GM18508 (cell line): ENCODE data around the gene TBC1D20.

Experiments used
- ATAC-seq: cut with Tn5 transposase; IDR thresholded peaks from one replicate; pipeline ENCODE4 v1.9.1; 2021; ENCODE audit warnings: moderate number of reproducible peaks; ENCODE audit not compliant: insufficient read depth, unreplicated experiment

Gene TBC1D20

DNA sequence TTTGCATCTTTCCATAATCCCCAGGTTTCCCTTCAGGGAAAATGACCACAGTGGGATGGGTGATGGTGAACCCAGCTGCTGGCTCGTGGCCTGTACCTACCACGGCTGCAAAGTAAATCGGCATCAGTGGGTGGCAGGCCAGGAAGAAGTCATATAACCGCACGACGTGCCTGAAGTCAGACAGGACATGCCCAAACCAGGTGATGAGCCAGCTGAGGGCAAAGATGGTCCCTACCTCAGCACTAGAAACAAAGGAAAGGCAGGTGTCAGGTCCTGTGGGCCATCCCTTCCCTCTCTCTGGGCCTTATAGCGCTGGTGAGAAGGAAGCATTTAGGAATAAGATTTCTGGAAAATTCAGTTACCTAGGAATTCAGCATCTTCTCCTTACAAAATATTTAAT, 22.2 kb downstream of the TBC1D20 start:
- no peak for ATAC-seq

DNA sequence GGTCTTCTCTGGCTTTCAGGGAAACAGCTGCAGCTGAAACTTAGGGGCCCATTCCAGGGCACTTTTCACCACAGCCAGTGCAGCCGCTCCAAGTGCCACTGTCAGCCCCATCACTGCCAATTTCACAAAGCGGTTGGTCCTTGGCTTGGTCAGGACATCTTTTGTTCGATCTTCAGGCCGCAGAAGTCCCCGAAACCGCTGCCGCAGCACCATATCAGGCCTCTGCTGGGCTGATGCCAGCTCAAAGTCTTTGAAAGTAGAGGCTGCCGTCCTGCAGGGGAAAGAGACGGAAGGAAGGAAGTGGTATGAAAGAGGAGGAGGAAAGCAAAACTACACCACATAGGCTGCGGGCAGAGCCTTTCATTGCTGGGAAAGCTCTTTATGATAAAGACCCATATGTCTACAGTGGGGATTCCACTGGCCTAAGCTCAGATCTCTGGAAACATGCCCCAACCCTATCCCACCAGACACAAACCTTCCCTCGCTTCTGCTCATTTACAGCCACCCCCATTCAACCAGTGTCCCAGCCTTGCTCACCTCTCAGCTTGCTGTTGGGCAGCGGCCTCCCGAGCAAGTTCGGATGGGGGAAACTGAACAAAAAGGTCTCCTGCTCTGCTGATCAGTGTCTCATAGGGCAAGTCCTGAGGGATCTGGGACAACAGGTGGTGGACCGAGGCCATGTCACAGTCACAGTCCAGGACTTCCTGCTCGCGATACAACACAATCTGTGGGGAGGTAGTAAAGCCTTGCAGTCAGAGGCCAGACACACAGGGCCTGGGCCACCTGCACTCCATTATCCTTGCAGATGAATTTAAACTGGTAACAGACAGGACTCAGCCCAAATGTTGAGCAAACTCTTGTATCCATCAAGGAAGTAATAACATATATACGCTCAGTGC, 23.5 kb downstream of the TBC1D20 start:
- no peak for ATAC-seq

DNA sequence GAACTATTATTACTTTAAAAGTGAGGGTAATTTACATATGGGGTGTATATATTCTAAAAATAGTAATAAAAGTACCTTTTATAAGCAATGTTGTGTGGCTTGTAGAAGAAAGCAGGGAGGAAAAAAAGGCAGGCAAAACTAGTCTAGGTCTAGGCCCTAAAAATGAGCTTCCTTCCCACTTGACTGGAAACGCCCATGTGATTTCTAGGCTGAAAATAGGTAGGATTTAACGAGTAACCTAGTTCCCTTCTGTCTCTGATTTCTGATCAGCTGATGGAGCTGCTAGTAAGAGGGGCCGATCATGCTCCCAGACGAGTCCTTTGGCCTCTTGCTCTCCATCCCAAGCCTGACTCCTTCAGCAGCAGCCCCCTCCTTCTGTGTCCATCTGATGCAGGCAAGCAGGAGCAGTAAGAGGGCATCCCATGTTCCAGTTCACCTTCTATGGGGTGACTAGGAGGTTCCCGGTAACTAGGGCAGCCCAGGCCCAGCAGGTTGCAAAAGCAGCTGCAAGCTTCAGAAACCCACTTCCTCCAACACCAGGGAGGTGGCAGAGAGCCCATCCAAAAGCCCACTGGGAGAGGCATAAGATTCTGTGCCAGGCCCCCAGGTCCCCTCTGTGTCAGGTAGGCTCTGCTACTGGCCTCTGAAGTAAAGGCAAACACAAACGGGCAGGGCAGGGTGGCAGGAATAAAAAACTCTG, 24.4 kb downstream of the TBC1D20 start:
- ATAC-seq, result no peak

DNA sequence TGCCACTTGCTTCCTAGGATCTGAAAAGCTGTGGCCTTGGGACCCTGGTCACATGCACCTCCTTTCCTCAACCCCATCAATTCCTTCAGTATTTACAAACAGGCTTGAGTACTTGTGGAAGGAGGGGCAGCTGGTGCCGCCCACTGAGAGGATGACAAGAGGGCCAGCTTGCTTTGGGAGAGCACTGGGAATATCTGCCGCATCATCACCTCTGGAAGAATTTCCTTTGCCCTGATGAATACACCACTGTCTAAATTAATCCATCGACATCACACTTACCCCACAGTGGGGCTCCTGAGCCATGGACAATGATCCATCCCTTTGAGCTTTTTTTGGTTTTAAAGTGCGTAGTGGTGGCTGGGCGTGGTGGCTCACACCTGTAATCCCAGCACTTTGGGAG, 25.9 kb downstream of the TBC1D20 start:
- no peak for ATAC-seq

DNA sequence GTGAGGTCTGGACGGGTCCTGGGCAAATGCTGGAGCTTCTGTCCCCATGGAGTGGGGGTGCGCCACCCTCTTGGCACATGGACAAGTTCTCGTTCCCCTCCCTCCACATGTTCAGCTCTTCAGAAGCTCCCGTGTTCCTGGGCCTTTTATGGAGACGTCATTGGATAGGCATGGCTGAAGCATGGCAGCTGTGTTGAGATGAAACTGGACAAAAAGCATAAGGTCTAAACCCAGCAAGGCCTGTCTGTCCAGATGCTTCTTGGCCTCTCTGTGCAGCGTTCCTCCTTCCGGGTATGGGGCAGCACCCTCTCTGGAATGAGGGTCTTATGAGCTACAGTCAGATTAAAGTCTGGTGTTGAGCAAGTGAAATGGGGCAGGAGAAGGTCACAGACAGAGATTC, 26.8 kb downstream of the TBC1D20 start:
- ATAC-seq, result no peak

DNA sequence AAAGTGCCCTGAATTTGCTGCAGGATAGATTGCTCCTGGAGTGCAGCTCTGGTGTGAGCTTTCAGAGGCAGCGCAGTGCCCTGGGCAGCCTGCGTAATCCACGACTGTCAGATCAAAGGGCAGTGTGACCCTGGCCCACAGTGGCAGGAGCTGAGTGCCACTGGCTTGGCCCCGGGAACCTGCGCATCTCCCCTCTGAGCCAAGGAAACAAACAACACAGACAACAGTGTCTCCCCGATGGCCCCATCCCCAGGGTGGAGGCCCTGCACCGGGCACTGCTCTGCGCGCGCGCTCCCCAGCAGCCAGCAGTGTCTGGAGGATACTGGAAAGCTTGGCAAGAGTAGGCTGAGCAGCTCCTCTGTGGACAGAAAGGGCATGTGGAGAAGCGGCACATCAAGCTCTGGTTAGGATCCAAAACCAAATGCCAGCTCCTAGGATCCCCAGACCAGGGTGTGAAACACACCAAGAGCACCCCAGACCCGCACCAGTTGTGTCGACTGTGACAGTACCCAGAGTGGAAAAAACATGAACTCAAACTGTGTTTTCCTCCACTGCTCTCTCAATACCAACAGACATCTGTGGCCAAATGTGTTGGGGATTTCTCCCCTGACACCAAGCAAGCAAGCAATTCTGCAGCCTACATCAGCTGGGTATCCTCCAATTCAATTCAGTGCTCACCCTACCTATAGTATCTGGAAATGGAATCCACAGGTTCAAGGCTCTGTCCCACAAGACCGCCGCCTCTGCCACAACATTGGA, 27.5 kb downstream of the TBC1D20 start:
- no peak for ATAC-seq

DNA sequence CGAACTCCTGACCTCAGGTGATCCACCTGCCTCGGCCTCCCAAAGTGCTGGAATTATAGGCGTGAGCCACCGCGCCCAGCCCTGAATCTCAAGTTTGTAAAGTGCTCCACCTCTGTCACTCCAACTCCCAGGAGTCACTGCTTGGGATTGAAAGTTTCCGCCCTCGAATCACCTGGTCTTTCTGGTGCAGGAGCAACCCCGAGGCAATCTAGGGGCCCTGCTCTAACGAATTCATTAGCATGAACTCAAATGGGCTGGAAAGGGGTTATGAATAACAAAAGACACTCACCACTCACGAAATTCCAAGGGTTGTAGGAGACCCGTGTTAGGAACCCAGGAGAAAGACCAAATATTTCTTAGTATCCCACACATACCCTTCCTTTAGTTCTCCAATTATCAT, 28.1 kb downstream of the TBC1D20 start:
- ATAC-seq, result no peak

DNA sequence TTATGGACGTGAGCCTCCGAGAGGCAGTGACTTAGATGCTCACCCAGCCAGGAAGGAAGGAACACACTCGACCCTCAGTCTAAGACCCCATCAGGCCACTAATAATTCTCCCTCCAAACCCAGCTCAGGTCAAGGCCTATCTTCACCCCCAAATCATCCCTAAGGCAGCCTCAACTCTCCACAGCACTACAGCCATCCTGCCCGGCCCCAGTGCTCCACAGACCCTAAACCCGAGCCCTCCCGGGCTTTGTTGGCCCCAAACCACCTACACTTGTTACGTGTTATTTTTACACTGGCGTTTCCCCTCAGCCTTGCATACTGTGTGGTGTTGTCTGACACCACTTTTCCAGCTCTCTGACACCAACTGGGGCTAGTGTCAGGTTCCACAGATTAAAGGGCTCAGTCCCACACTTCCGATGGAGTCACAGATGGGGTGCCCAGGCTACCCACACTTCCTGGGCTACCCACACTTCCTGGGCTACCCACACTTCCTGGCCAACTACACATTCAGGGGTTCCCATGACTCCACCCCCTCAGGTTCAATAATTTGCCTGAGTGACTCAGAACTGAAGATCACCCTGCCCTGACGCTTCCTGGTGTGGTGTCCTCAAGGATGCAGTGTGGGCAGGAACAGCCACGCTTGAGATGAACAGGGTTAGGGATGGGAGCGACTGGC, 28.9 kb downstream of the TBC1D20 start:
- ATAC-seq, result no peak

DNA sequence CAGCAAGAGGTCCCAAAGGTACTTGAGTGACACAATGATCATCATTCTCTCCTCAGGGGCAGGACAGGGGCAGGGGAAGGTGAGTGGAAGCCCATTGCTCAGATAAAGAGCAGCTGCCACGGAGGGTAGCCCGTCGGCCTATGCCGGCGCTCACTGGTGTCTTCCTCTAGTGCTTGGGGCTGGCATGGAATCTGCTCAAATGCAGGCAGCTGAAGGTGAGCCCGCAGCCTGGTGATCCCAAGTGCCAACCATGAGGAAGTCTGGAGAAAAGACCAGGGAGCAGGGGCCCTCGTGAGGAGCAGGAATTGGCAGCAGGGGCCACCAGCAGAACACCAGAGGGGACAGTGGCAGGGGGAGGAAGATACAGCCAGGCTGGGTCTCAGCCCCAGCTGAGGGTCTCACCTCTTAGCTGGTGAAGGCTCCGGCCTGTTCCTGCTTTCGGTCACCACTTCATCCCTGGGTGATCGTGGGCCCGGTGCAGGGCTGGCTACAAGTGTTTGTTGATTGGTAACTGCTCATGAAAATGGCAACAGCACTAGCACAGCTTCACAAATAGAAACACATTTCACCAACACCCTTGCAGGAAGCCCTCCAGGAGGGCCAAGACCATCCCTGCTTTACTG, 29.5 kb downstream of the TBC1D20 start:
- no peak for ATAC-seq

DNA sequence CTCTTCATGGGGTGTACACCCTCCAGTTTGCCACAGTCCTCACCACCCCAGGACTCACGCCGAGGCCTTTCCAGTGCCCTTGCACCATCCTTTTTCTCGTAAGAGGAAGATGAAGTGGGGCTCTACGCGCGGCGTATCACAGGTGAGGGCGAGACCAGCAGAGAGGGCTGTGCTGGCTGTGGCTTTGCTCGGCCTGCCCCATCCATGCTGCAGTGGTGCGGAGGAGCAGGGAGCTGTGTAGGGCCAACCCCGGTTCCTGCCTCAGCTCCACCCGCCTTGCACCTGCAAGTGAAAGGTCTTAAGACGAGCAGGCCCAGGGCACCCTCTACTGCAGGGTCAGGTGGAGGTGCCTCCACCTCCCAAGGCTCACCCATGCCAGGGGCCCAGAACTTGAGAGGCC, 30.1 kb downstream of the TBC1D20 start:
- ATAC-seq, result no peak

DNA sequence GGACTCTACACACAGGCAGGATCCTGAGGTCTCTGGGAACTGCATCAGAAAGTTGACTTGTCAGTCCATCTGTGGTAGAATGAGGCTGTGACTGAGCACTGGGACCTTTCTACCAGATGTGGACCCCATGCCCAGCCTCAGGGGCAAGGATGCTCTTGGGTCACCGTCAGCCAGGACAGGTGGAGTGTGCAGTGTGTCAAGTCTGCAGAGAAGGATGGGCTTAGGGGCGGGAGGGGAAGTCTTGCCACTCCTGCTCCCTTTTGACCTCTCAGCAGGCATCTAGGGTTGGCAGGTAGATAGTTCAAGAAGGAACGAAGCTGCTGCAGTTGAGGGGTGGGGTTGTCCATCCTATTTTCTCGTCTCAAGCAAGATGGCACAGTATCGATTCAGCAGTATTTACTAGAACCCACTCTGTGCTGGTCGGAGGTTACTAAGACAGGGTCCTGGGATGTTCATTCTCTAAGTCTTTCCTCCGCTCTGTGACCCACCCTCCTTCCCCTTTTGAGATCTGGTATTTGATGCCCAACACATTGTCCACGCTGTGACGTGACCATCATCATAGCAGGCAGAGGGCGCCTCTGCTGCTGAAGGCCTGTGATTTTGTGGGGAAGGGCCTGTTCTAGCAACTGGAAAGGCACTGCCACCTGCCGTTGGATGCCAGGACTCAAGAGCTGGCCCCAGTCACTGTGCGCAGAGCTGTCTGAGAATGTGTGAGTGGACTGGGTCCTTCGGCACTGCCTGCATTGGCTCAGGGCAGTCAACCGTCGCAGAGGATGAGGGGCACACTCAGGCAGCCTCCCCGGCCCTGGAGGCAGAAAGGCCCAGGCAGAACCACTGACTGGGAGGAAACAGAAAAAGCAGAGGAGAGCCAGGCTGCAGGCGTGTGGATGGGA, 31.1 kb downstream of the TBC1D20 start:
- no peak for ATAC-seq

DNA sequence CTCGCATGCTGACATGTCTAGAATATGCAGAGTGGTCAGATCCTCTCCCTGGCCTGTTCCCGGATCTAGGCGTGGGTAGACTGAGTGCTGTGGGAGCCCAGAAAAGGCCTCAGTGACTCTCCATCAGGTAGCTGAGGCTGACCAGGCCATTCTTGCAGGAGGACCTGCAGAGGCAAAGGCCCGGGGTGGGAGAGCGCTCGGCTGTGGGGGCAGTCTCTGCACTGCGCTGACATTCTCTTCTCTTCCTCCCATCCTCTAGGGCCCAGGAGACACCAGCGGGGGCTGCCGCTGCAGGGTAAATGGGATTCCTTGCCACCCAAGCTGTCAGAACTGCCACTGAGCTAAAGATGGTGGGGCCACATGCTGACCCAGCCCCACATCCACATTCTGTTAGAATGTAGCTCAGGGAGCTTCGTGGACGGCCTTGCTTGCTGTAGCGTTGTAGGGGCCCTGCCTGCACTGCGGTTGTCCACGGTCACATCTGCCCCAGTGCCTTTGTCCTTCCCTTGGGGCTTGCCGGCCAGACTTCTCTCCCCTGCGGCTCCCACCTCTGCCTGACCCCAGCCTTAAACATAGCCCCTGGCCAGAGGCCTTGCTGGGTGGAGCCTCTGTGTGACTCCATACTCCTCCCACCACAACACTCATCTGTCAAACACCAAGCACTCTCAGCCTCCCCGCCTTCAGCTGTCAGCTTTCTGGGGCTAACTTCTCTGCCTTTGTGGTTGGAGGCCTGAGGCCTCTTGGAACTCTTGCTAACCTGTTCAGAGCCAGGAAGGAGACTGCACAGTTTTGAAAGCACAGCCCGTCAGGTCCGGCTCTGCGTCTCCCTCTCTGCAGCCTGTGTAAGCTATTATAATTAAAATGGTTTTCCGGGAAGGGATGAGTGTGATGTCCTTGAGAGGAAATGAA, 32.0 kb downstream of the TBC1D20 start:
- ATAC-seq, result no peak

DNA sequence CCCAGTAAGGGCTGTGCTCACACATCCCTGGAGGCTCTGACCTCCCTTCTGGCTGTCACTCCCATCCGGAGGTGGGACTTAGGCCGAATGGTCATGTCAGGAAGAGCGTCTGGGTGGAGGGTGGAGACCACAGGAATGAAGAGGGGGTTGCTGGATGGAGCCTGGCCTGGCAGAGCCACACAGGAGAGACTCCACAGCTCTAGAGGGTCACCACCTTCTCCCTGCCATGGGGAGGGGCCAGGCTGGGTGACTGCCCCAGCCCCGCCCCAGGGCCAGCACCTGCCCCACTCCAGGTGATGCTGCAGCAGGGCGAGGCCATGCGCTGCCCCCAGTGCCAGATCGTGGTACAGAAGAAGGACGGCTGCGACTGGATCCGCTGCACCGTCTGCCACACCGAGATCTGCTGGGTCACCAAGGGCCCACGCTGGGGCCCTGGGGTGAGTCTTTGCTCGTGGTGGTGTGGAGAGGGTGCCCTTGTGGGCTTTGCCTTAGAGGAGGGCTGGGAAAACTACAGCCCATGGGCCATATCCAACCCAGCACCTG, 33.6 kb downstream of the TBC1D20 start:
- no peak for ATAC-seq

DNA sequence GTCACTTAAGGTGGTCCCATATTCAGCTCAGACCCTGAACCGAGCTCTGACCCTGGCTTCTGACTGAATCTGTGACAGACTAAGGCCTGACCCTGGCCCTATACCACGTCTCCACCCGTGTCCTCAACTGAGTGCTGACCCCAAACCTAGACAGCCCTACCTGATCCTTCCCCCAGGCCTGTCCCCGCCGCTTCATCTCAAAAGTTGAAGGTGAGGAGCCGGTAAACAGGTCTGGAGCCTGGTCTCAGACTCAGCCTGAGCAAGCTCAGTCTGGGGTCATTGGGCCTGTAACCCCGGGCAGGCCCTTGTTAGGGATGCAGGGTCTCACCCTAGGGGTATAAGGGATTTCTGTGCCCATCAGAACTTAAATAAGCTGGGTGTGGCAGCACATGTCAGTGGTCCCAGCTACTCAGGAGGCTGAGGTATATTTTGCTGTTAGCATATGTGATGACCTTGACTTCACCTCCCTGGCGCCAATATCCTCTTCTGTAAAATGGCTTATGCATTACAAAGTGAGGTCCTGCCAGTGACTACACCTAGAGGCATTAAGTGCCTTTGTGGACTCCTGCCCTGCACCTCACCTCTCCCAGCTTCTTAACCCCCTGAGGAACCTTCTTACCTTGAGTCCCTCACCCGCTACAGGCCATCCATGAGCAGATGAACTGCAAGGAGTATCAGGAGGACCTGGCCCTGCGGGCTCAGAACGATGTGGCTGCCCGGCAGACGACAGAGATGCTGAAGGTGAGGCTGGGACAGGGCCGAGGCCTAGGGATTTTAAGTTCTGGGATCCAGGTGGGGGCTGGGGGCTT, 34.3 kb downstream of the TBC1D20 start:
- no peak for ATAC-seq

DNA sequence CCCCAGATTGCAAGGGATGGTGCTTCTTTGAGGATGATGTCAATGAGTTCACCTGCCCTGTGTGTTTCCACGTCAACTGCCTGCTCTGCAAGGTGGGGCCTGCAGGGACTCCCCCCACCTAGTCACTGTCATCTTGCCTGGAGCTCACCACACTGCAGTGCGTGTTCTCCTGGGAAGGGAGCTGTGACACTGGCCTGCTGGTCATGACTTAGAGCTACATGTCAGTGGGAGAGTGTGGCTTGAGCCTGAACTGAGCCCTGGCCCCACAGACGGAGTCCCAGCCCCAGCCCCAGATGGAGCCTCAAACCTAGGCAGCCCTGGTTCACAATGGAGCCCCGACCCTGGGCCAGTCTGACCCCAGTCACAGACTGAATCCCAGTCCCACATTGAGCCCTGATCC, 34.9 kb downstream of the TBC1D20 start:
- no peak for ATAC-seq

DNA sequence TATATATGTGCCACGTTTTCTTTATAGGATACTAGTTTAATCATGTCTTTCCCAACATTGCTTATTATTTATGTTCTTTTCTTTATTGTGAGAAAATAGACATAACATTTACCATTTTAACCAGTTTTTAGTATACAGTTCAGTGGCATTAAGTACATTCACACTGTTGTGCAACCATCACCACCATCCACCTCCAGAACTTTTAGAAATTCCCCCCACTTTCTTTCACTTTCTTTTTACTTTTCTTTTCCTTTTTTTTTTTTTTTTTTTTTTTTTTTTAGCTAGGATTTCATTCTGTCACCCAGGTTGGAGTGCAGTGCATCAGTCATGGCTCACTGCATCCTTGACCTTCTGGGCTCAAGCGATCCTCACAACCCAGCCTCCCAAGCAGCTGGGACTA, 35.8 kb downstream of the TBC1D20 start:
- ATAC-seq, result no peak

DNA sequence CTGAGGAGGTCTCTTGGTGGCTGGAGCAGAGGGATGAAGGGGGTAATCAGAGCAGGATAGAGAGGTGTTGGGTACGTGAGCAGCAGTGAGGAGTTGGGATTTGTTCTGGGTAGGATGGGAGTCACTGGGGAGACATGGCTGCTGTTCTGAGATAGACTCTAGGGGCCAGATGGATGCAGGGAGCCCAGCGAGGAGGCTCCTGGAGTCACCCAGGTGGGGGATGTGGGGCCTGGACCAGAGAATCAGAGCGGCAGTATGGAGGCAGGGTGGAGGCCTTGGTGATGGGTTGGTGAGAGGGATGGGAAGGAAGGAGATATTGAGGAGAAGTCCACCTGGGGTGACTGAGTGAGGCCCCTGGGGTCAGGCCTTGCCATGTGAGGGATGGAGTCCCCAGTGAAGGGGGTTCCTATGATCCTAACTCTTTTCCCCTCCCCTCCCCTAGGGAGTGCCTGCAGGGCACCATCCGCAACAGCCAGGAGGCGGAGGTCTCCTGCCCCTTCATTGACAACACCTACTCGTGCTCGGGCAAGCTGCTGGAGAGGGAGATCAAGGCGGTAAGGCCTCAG, 40.6 kb downstream of the TBC1D20 start:
- ATAC-seq, result no peak
